Central memory CD4-positive, alpha-beta T cell (primary cell): ENCODE measurements around the gene MTOR.
"Not testable (repeated sequence)": the region's sequence is repeated elsewhere in the genome, so short reads cannot be mapped to it uniquely, and the experiment has no call there.

Source experiments
- DNase-seq: peaks from one replicate; pipeline ENCODE4 v3.0.0; 2022

The MTOR gene

GRCh38 chr1:11214698-11215380 lies 47.5 kb downstream of the MTOR start:
- DNase-seq: no peak

- DNase-seq: no peak
Measured at GRCh38 chr1:11211925-11212587, 50.3 kb downstream of the MTOR start.

- DNase-seq: no peak
Measured at GRCh38 chr1:11211461-11211860, 50.9 kb downstream of the MTOR start.

- DNase-seq: no peak
Measured at GRCh38 chr1:11207898-11208611, 54.3 kb downstream of the MTOR start.

GRCh38 chr1:11204396-11205190 lies 57.8 kb downstream of the MTOR start:
- DNase-seq: no peak

GRCh38 chr1:11198851-11199594 lies 63.3 kb downstream of the MTOR start:
- DNase-seq: no peak

DNA sequence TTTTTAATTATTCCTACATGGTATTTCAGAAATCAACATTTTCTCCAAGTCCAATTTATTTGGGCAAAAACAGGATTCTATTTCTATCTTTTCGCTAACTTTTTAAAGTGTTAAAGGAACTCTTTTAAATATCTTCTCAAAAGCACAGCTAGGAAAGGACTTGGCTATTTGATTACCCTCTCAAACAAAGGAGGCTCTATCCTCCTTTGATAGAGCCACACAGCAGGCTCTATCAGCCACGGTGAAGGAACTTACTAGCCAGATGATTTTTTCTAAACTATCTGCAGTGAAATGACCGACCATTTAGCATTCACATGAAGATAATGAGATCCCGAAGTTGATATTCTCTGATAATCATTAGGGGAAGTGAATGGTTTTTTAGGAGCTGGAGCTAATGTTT lies 64.1 kb downstream of the MTOR start:
- DNase-seq: no peak

- DNase-seq: no peak
Measured at GRCh38 chr1:11197359-11197758, 65.0 kb downstream of the MTOR start.

GRCh38 chr1:11196945-11197344 lies 65.4 kb downstream of the MTOR start:
- no peak for DNase-seq

GRCh38 chr1:11194407-11195176 lies 67.8 kb downstream of the MTOR start:
- no peak for DNase-seq

GRCh38 chr1:11193376-11193775 lies 69.0 kb downstream of the MTOR start:
- DNase-seq: no peak

DNA sequence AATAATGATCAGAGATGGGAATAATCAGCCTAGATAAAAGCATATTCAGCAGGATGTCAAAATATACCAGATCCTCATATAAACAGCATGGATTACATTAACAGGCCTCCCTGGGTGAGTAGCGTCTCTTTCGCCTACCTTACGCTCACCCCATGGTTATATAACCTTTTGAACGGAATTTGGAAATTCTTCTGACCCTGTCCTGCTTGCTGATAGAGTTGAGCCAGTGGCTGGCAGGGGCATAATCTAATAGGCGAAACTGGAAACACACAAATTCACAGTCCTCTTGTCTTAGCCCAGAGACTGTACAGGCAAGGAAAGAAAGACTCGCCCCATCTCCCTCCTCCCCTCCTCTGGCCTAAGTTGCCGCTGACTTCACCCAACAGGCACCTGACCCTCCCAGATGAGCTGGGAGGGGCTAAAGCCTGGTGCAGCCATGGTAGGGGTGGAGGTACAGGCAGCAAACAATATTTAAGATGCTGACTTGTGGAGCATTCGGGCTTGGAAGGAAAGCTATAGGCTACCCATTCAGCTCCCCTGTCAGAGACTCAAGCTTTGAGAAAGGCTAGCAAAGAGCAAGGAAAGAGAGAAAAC lies 73.4 kb downstream of the MTOR start, which contains the start of gene ANGPTL7:
Gene ANGPTL7, plus strand, starts transcription at position 498 of the 594 bp plus-strand sequence. CDS start 225 bp downstream, outside the sequence.
- DNase-seq: no peak

GRCh38 chr1:11188381-11188780 lies 74.0 kb downstream of the MTOR start:
- no peak for DNase-seq

DNA sequence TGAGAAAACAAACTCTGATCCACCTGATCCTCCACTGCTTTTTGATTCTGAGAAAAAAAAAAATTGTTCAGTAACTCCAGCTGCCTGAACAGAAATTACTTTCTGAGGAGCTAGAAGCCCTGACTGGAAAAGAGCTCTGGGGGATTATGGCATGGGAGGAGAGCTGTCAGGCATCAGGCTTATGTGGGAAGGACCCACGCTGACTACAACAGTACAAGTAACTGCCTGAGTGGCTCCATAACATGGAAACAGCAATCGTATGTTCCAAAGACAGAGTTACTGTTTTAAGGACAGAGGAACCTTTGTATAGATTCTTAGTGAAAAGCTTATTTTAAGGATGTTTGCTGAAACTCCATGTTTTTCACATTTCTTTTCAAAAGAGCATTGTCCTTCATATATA lies 74.4 kb downstream of the MTOR start:
- no peak for DNase-seq

DNA sequence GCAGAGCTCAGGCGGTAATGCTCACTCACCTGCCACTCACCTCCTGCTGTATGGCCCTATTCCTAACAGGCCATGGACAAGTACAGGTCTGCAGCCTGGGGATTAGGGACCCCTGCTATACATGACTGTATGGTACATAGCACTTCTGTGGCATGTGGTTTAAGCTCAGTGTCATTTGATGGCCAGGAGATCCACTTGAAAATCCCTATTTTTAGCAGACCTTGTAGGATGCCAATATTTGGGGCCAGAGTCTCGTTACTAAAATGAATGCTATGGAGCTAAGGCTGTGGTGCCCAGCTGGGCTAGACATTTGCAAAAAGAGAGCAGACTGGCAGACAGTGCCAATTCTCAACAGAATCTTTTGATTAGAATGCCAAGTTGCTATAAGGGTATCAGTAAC lies 74.9 kb downstream of the MTOR start:
- DNase-seq: no peak

GRCh38 chr1:11187000-11187399 lies 75.4 kb downstream of the MTOR start:
- no peak for DNase-seq

GRCh38 chr1:11184973-11185372 lies 77.4 kb downstream of the MTOR start:
- DNase-seq: no peak

- DNase-seq: no peak
Measured at GRCh38 chr1:11182884-11183283, 79.5 kb downstream of the MTOR start.

DNA sequence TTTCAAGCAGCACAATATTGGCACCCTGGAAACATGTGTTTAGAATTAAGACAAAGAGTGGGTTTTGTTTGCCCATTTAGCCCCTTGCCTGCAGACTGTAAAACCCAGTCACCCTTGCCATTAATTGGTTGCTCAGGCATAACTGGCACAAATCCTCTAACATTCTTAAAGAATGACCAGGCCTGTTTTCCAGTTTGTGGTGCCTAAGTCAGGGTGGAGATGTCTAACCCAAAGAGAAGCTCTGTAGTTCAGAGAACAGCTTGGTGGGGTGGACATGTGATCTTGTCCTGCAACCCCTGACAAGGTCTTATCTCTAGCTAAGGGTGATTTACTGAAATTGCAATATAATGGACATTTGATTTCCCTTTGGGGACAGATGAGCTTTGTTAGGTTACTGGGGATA lies 82.0 kb downstream of the MTOR start:
- no peak for DNase-seq

DNA sequence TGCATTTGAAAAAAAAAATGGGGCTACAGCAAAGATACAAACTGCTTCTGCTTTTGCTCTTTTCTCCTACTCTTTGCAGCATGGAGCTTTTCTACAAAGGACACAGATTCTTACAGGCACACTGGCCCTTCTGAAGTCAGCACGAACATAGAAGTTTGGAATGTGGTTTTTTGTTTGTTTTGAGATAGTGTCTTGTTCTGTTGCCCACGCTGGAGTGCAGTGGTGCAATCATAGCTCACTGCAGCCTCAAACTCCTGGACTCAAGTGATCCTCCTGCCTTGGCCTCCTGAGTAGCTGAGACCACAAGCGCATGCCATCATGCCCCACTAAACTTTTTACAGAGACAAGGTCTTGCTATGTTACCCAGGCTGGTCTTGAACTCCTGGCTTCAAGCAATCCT lies 82.6 kb downstream of the MTOR start:
- not testable (repeated sequence) for DNase-seq

DNA sequence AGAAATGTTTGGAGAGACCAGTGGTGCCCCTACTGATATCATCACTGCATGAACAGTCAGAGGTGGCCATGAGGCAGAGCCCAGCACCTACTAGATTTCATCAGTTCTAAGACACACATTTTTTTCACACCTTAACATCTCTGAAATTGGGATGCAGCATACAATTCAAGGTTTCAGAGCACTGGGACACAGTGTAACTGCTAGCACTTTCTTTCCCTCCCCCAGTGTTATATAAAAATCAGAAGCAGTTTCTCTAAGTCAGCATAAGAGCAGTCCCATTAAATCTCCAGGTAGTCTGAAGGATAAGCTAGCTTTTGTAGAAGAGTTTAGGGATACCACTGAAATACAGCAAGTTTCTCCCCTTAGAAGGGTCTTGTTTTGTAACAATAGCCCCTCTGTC lies 83.2 kb downstream of the MTOR start:
- no peak for DNase-seq
